Lower leg skin (tissue), 3 donors: ENCODE data around the gene PGLYRP1.

ENCODE experiments used
- POLR2A ChIP-seq, 2 donors: fragments of 450-650 bp; IDR thresholded peaks; one replicate each; pipeline ENCODE4 v1.6.1; 2016 to 2017; ENCODE audit warnings: antibody characterized with exemption in 2 of 2, mild to moderate bottlenecking in 1 of 2, moderate library complexity in 1 of 2
- TF ChIP-seq, protein P1 (sequence below), 3 donors: fragments of 450-650 bp; IDR thresholded peaks; one replicate each; pipeline ENCODE4 v1.5.1; 2016; ENCODE audit warnings: antibody characterized with exemption in 3 of 3, mild to moderate bottlenecking in 3 of 3, moderate library complexity in 2 of 3

DNA sequence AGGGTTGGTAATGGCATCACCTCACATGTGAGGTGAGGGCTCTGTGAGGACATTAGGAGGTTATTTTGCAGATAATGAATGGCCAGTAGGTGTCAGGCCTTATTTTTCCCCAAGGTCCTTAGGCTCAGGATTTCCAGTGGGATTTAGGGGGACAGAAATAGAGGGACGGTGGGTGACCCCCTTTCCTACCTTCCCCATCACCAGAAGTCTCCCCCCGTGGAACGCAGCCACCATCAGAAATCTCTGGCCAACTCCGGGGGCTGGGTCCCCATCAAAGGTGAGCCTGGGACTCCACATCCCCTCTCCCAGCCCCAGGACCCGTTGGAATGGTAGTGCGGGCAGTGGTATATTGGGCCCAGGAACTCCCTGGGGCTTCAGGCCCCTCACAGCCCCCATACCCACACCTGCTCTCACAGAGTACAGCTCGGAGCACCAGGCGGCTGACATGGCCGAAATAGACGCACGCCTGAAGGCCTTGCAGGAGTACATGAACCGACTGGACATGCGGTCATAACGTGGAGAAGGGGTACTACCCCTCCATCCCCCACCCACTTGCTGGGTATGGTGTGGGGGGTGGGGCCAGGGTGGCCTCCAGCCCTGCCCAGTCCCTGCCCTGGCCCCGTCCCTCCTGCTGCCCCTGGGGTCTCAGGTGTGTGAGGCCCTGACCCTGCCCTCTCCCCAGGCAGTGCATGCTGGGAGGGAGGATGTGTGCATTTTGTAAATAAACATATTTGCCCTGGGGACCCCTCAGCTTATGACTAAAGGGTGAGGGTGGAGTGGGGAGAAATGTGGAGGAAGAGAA, 4.8 kb downstream of the PGLYRP1 start:
- TF ChIP-seq POLR2A (IDR thresholded peaks at IDR 0.05) = no peak
- TF ChIP-seq, protein P1, sequence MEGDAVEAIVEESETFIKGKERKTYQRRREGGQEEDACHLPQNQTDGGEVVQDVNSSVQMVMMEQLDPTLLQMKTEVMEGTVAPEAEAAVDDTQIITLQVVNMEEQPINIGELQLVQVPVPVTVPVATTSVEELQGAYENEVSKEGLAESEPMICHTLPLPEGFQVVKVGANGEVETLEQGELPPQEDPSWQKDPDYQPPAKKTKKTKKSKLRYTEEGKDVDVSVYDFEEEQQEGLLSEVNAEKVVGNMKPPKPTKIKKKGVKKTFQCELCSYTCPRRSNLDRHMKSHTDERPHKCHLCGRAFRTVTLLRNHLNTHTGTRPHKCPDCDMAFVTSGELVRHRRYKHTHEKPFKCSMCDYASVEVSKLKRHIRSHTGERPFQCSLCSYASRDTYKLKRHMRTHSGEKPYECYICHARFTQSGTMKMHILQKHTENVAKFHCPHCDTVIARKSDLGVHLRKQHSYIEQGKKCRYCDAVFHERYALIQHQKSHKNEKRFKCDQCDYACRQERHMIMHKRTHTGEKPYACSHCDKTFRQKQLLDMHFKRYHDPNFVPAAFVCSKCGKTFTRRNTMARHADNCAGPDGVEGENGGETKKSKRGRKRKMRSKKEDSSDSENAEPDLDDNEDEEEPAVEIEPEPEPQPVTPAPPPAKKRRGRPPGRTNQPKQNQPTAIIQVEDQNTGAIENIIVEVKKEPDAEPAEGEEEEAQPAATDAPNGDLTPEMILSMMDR (IDR thresholded peaks at IDR 0.05) = no peak
